ENCODE measurements around the gene KCNA3. TPM values are rescaled to one million over a fixed set of nuclear protein-coding genes. Genes with fewer than 3 reads are reported as not detected.

KCNA3 gene
- total and polyA plus RNA-seq, 8 donors = 0.08 to 1.2 (median 0.57) TPM

DNA sequence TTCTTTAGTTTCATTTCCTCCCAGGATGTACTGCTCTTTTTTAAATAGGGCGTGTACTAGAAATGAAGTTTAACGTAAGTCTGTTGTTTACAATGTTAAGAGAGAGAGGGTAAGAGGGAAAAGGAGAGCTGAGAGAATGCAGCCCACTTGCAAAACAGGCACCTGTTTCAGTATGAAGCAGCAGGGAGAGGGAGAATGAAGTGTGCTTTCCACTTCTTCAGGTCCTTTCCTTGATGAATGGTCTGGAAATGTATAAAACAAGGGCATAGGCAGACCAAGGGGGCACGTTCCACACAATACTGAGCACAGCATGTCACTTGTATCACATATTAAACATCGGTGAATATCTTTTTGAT, 2.0 kb downstream of the KCNA3 start:
- intact Hi-C loops (cut with DNase I) = no loop called here
- H3K9me3 ChIP-seq = no peaks in the 10 kb centered on the region
- H3K27ac ChIP-seq = no peak overlapping the region
- FAIRE-seq = no peak
- peaks cover 0 to 45% (median 13%) of the 10 kb centered on the region in 4 donors for H3K27me3 ChIP-seq
- peak in 1 of 4 donors; percentile 18 for ATAC-seq
- H3K4me1 ChIP-seq = peaks cover 0 to 8% (median 0%) of the 10 kb centered on the region in 3 donors
- TF ChIP-seq, protein P1, sequence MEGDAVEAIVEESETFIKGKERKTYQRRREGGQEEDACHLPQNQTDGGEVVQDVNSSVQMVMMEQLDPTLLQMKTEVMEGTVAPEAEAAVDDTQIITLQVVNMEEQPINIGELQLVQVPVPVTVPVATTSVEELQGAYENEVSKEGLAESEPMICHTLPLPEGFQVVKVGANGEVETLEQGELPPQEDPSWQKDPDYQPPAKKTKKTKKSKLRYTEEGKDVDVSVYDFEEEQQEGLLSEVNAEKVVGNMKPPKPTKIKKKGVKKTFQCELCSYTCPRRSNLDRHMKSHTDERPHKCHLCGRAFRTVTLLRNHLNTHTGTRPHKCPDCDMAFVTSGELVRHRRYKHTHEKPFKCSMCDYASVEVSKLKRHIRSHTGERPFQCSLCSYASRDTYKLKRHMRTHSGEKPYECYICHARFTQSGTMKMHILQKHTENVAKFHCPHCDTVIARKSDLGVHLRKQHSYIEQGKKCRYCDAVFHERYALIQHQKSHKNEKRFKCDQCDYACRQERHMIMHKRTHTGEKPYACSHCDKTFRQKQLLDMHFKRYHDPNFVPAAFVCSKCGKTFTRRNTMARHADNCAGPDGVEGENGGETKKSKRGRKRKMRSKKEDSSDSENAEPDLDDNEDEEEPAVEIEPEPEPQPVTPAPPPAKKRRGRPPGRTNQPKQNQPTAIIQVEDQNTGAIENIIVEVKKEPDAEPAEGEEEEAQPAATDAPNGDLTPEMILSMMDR (IDR thresholded peaks at IDR 0.05) = no peak
- WGBS, 2 donors = 41 to 46% methylated on average over 4 of the region's 4 CpGs
- DNase-seq = no peak
- H3K36me3 ChIP-seq = no peaks in the 10 kb centered on the region
- peak overlapping the region in 1 of 4 donors; percentile 17 for H3K4me3 ChIP-seq

DNA sequence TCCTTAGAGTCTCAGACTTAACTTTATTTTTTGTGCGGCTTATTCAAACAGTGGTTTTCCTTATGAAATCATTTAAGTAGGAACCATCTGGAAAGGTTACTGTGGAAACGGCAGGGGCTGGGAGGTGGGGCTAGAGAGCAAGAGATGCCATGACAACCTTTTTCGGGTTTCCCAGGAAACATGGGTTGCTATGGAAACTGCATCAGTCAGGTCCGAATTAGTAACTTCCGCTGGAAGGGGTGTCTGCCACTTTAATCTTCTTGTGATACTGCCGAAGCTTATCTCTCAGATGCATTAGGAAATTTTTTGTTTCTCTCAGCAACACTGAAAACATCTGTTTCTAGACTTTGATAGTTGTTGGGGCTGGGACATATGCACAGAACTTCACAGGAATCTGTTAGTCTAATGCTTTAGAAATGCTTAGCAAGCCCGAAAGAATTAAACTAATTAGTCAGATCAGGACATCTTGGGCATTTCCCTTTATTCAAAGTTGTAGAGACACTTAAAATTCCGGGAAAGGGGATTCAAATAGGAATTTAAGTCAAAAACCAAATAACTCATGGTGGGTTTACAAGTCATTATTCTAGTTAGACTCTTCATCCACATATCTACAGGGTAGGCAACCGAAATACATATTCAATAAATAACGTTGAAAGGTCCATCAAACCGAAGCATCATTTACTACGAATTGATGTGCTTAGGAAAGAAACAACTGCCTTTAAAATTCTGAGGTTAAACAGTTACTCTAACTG, 2.6 kb downstream of the KCNA3 start:
- WGBS, 2 donors = 32 to 35% methylated on average over 12 of the region's 12 CpGs
- DNase-seq (no peak), FAIRE-seq (no peak), ATAC-seq (peak in 2 of 4 donors; percentile 23 to 57)
- Histone ChIP-seq H3K27me3 (peaks cover 0 to 45% (median 13%) of the 10 kb centered on the region in 4 donors), H3K36me3 (no peaks in the 10 kb centered on the region), H3K4me3 (no peak overlapping the region), H3K27ac (no peak overlapping the region), H3K9me3 (no peaks in the 10 kb centered on the region), H3K4me1 (peaks cover 0 to 8% (median 0%) of the 10 kb centered on the region in 3 donors)
- TF ChIP-seq, protein P1 (IDR thresholded peaks at IDR 0.05) = no peak
- intact Hi-C loops (cut with DNase I) = no loop called here

DNA sequence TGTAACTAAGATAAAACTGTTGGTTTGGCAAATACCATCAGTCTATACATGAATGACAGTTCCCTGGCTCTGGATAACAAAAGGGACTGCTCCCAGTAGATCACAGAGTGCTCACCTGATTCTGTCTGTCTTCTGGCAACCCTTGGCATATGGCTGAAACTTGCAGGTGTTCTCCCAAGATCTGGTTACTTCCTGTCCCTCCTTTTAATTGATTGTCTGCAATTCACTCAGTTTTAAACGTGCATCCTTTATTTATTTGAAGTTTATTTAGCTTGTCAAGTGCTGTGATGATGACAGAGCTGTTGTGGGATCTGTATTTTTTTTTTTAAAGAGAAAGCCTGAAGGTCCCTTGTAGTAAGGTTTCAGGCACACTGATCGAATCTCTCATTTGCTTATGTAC, 3.4 kb downstream of the KCNA3 start:
- intact Hi-C loops (cut with DNase I) = no loop called here
- DNase-seq = no peak
- Histone ChIP-seq H3K36me3 (no peaks in the 10 kb centered on the region), H3K27ac (no peak overlapping the region), H3K4me3 (no peak overlapping the region), H3K27me3 (peaks cover 0 to 45% (median 13%) of the 10 kb centered on the region in 4 donors), H3K9me3 (no peaks in the 10 kb centered on the region), H3K4me1 (peaks cover 0 to 8% (median 0%) of the 10 kb centered on the region in 3 donors)
- no peak for FAIRE-seq
- ATAC-seq = no peak
- WGBS, 2 donors = 28 to 34% methylated on average over 2 of the region's 2 CpGs
- TF ChIP-seq, protein P1 (IDR thresholded peaks at IDR 0.05) = no peak

DNA sequence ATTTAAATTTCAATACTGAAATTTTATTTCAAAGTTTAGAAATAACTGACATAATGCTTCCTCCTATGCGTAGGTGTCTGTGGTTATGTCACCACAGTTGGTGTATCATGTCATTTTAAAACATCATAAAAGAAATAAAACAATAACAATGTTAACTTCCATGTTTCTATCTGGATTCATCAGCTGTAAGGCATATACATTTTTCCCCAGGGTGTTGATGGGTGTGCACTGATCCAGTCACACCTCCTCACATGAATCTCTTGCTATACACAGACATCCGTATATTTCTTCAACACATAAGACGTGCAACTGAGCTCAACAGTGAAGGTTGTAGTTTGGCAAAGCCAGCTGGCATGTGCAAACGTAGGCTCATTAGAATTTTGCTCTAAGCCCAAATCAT, 6.2 kb downstream of the KCNA3 start:
- Histone ChIP-seq H3K4me1 (no peaks in the 10 kb centered on the region), H3K27me3 (peaks cover 0 to 38% (median 10%) of the 10 kb centered on the region in 4 donors), H3K9me3 (no peaks in the 10 kb centered on the region), H3K27ac (no peak overlapping the region), H3K4me3 (no peak overlapping the region), H3K36me3 (no peaks in the 10 kb centered on the region)
- ATAC-seq = no peak
- TF ChIP-seq, protein P1 (IDR thresholded peaks at IDR 0.05) = no peak
- no peak for DNase-seq
- FAIRE-seq = no peak
- WGBS, 2 donors = 47 to 53% methylated on average over 4 of the region's 4 CpGs
- intact Hi-C loops (cut with DNase I) = no loop called here

DNA sequence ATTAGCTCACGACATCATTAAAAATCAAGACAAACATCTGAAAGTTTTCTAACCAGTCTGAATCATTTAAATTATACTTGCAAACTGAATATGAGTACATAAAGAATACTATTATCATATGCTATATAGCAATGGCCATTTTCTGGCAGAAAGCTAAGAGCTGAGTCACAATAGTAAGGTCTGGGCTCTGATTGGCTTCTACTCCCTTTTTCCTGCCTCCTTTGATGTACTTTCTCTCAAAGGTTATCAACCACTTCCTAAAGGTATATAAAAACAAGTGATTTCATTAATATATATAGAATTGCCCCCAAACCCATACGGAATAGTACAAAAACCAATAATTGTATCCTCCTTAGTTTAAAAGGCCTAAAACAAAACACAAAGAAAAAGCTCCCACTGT, 7.0 kb downstream of the KCNA3 start:
- TF ChIP-seq, protein P1 (IDR thresholded peaks at IDR 0.05) = no peak
- 74 to 85% methylated on average over 2 of the region's 2 CpGs for WGBS, 2 donors
- H3K4me1 ChIP-seq = no peaks in the 10 kb centered on the region
- DNase-seq (no peak), ATAC-seq (no peak), FAIRE-seq (no peak)
- H3K9me3 ChIP-seq = no peaks in the 10 kb centered on the region
- H3K27me3 ChIP-seq = peaks cover 0 to 31% (median 10%) of the 10 kb centered on the region in 4 donors
- no peak overlapping the region for H3K4me3 ChIP-seq
- H3K36me3 ChIP-seq = no peaks in the 10 kb centered on the region
- intact Hi-C loops (cut with DNase I) = no loop called here
- no peak overlapping the region for H3K27ac ChIP-seq
